GM19193 (cell line): ENCODE data around the gene SLC24A3.

Source experiments
- POLR2A ChIP-seq: IDR thresholded peaks from 4 replicates; pipeline ENCODE4 v1.6.1; 2011; ENCODE audit not compliant: insufficient read depth, insufficient read length; ENCODE audit errors: extremely low read depth

The SLC24A3 gene

DNA sequence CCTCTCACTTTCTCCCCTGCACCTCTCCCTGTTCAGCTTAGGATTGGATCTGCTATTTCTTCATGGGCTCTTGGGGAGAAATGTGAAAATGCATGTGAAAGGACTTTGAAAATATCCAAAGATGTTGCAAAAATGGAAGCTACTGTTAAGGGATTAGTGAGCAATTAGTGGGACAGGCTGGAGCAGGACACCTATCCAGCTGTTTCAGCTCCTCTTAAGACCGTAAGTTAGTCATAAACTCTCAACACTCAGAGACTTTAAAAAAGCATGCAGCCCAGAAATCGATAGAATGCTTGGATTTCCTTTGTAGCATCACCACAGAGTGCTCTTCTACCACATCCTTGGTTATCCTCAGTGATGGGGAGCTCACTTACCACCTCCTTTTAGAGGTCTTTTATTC is 88.7 kb downstream of the SLC24A3 start:
- no peak for TF ChIP-seq POLR2A

DNA sequence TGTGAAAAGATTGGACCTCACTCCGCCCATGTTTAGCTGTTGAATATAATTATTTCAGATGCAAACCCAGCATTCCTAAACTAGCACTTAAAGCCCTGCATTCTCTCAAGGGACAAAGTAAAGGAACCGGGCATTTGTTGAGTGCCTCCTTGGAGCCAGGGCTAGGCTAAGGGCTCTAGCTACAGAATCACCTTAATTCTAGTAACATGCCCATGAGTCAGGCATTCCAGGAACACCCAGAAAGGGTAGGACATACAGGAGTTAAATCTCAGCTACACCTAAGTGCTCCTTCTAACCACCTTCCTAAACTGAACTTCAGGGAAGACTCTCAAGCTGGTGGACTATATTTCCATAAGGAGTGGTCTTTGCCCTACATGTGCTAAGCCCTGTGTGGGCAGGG is 89.4 kb downstream of the SLC24A3 start:
- no peak for TF ChIP-seq POLR2A

DNA sequence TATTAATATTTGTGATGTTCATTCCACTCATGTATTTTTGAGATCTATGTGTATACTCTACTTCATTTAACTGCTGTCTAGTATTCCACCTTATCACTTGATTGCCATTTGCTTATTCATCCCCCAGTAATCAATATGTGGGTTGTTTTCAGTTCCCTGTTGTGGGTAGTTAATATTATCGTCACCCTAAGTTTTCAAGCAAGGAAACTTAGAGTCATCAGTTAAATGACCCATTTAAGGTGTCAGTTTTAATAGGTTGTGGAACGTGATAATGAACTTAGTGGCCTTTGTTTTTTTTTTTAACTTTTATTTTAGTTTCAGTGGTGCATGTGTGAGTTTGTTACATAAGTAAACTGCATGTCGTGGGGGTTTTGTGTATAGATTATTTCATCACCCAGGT is 90.3 kb downstream of the SLC24A3 start:
- TF ChIP-seq POLR2A, result no peak

DNA sequence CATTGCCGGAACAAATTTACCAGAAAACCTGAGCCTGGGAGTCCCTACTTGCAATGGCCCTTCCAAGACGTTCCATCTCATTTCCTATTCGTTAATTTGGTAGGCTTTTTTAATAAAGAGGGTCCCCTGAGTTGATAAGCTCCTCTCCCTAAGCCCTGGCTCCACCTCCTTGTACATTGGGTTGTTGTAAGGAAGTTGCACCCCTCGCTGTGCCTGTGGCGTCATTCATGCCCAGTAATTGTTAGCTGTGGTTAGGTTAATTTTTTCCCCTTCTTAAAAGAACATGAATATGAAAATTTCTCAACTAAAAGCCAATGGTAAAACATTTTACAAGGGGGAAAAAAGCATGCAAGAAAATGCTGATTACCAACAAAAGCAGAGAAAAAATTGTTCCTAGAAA is 91.9 kb downstream of the SLC24A3 start:
- no peak for TF ChIP-seq POLR2A

DNA sequence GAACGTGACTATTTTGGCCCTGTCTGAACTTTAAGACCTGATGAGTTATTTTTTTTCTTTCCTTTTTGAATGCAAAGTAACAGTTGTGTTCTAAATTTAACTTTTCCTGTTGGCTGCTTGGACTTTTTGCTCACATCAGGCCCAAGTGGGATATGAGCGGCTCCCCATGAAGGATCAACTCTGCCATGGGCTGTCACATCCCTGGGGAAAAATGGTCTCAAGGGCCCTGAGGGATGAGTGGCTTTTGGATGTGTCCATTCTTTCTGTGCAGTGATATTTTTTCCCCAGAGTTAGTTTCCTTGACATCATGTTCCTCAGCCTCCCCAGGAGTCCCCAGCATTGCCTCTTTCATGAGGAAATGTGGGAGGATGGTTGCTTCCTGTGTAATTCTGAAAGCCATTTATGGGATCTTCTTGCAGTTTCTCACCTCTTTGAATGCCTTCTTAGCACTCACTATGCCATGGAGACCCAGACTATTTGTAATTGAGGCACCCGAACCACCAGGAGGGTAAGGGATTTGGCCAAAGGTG is 92.5 kb downstream of the SLC24A3 start:
- TF ChIP-seq POLR2A, result no peak

DNA sequence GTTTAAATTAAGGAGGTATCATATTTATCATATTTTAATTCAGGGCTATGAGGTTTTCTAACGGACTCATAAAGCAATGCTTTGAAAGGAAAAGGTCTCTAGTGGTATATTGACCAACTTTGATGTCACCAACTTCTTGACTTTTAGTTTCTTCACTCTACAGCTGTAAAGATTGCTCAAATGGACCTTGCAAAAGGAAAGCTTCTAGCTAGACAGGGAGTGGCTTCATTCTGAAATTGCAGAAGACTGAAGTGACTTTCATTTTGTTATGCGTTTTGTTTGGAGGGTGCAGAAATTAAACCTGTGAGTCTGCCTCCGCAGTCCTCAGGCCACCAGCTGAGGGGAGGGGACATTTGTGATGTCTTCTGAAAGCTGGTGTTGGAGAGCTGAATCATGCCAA is 95.7 kb downstream of the SLC24A3 start:
- TF ChIP-seq POLR2A, result no peak

DNA sequence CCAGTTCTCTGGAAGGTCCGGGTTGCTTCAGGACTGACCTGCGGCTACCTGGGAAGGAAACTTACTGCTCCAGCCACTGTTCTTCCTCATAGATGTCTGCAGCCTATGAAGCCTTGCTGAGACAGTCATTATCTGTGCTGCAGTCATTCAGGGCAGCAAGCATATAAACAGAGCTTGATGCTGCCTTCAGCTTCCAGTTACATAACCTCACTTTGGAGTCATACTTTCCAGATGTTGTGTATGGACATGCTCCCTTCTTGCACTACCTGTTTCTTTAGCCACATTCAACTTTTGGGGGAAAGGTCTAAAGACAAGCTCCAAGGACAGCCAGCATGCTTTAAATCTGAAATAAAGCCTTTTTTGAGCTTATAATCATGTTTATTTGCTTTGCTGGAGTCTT is 98.1 kb downstream of the SLC24A3 start:
- TF ChIP-seq POLR2A, result no peak

DNA sequence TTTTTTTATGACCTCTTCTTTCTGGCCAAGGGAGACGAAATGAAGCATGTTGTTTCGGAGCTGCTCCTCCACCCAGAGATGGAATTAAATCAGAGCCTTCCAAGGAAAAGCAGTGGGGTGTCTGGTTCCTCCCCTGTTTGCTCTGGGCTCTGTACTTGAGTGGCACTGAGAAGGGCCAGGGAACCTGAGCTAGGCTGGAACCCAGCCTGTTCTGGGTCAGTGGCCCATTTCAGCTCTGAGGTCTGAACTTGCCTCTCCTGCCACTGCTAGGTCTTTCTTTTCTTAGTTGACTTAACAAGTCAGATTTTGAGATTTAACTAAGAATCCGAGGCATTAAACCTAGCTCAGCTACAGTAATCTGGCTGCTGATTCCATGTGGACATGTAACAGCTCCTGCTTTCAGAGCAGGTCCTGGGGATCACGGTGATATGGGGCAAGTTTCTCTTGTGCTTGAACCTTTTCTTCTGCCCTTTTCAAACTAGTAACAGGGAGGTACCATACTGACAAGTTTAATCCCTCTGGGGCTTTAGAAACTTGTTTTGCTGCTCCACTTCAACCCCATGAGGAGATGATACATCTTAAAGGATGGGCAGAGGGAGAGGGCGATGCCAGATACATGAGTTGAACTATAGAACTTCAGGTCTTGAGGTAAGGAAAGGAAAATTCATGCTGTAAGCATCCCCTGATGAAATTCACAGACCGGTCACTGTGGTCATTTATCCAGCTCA is 101.1 kb downstream of the SLC24A3 start:
- TF ChIP-seq POLR2A, result no peak

DNA sequence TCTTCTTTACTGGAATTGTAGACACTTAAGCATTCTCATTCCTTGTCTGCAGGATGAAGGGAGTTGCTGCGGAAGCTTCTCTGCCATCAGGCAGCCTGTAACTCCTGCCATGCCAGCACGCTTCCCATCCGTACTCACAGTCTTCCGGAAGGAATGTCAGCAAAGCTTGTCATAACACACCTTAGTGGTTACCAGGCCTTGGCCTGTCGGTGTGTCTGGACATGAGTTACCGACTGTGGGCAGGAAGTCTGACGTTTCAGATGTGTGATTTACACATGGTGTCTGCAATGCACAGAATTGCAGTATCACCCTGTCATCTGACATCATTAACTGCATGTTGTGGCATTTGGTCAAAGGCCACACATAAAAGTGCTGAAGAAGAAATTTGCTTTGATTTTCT is 102.2 kb downstream of the SLC24A3 start:
- TF ChIP-seq POLR2A, result no peak

DNA sequence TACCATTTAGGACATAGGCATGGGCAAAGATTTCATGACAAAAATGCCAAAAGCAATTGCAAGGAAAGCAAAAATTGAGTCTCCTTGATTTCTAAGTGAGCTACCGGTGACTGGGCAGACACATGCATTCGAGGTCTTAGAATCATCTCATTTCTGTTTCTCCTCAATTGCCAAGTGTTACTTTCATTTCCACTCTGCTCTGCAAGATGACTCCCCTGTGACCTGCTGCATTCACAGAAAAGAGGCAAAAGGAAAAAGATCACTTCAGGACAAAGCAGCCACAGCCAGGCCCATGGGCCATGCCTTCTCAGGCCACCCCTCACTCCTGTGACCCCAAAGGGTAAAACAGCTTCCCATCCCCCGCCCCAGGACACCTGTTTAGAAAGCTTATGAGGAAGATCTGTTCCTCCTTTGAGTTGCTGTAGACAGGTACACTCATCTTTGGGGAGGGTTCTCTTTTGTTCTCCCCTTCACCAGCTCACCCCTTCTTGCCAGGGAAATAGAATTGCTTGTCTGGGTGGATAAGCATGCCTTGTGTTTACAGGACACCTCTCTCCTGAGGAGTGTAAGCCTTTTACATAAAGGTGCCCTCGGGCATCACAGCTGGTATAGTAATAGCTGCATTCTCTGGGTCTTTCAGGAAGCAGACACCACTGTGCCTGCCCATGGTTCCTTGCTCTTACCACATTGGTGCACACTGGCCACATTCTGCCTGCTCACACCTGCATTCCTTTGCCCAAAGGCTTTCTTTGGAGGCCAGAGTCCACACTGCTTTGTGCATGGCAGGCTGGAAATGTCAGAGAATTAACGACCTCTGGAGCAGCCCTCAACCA is 105.0 kb downstream of the SLC24A3 start:
- no peak for TF ChIP-seq POLR2A

DNA sequence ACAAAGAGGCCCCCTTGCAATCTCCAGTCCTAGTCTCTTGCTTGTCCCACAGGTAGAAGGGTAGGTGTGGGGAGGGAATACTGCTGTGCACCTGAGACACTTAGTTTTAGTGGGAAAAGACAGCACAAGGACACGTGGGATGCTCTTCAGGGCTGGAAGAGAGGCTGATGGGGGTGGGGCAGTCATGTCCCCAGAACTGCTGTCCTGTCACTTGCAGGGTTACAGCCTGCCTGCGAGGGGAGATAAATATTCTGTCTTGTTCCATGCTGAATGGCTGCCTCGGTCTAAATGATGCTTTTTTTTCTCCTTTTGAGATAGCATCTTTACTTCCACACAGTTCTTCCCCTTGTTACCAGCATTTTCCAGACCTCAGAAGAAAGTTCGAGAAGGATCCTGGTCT is 106.2 kb downstream of the SLC24A3 start:
- TF ChIP-seq POLR2A, result no peak

DNA sequence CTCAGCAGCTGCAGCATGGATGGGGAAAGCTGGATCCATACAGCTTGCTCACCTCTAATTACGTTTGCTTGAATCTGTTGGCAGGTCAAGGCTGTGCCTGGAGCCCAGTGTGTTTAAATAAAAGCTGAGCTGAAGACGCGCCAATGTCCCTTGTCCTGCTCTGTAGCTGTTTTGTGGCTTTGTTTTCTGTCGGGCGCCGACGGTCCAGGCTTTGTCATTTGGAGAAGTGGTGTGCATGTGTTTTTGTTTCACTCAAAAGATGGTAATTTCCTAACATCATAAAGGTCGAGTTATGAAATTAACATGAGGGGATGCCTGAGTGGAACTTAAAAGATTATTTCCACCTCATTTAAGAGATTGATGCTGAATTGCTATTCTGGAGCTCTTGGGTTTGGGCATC is 107.6 kb downstream of the SLC24A3 start:
- TF ChIP-seq POLR2A, result no peak

DNA sequence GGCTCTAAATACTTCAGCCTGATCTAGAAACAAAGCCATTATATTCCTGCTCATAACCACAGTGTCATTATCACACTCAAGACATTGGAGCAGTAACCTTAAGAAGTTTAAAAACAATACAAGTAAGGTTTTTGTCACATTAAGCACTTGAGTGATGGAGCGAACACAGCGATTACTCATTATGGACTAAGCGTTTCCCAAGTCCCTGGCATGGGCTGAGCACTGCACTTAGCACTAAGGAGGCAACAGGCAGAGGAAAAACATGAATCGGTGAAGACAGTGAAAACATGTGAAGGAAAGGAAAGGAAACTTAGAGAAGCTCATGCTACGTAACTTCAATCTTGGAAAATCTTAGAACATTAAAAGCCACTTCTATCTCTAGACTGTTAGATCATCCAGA is 108.7 kb downstream of the SLC24A3 start:
- TF ChIP-seq POLR2A, result no peak

DNA sequence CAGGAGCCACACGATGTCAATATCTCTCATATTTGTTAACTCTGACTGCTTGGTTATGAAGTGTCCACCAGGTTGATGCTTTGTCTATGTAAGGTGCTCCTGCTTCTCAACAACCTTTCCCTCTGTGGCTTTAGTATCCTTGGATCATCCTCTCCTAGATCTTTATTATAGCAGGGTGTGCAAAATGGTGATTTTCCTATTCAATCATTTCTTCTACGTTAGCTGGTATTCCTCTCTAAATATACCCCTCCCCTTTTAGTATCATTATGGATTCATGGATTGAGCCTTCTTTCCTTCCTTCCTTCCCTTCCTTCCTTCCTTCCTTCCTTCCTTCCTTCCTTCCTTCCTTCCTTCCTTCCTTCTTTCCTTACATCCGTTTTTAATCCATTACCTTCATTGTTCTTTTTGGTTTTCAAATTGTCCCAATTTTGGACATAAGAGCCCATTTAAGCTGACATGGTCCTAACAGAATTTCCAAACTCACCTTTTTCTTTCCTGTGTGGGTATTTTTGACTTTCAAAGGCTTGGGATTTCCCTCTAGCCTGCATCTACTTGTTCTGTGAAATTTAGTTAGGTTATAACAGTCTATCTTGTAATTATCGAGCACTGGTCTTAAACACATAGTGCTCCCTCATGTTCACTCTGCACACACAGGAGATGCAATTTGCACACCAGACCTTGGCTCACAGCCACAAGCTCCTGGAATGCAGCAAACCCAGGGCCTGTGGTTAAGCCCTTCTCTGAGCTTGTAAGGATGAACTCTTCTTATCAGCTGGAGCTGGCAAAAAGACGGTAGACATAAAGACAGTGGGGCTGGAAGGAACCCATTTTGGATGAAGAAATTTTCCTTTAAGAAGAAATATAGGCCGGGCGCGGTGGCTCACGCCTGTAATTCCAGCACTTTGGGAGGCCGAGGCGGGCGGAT is 109.9 kb downstream of the SLC24A3 start:
- TF ChIP-seq POLR2A, result no peak

DNA sequence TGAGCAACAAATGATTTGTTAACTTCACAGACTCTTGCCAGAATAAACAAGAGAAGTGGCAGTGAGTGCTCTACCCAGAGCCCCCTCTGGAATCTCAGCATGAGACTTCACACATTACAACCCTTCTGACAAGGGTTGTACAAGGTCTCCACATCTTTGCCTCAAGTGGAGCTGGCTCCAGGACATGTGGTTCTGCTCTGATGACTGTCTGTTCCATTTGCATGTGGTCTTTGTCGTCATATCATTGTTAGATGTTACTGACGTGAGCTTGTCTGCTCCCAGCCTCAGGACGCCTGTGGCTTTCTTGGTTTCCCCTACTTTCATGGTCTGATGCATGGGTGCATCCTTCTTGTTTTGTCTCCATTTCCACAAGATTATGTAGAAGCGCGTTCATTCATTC is 115.0 kb downstream of the SLC24A3 start:
- no peak for TF ChIP-seq POLR2A
